GM21528 (cell line): ENCODE measurements around the gene SH3PXD2B.
"Not testable (repeated sequence)": the region's sequence is repeated elsewhere in the genome, so short reads cannot be mapped to it uniquely, and the experiment has no call there.

ENCODE experiments used
- ATAC-seq: cut with Tn5 transposase; IDR thresholded peaks from one replicate; pipeline ENCODE4 v1.9.1; 2021; ENCODE audit warnings: mild to moderate bottlenecking, moderate library complexity; ENCODE audit not compliant: unreplicated experiment, low FRiP score

The SH3PXD2B gene

DNA sequence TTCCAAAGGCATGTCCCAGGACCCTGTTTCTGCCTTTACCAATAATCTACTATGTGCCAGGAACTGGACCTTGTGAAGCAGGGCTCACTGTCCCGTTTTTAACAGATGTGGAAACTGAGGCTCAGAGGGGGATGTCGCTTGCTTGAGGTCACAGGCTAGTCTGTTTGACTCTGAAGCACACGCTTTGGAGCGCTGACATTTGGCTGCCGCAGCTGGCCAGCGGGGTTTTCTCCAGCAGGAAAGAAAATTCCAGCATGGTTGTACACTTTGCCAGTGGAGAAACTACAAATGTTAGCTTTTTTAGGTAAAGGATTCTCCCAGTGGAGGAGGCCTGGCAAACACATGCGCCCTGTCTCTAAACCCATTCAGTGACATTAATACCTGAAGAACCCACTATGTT lies 50.5 kb downstream of the SH3PXD2B start:
- no peak for ATAC-seq

DNA sequence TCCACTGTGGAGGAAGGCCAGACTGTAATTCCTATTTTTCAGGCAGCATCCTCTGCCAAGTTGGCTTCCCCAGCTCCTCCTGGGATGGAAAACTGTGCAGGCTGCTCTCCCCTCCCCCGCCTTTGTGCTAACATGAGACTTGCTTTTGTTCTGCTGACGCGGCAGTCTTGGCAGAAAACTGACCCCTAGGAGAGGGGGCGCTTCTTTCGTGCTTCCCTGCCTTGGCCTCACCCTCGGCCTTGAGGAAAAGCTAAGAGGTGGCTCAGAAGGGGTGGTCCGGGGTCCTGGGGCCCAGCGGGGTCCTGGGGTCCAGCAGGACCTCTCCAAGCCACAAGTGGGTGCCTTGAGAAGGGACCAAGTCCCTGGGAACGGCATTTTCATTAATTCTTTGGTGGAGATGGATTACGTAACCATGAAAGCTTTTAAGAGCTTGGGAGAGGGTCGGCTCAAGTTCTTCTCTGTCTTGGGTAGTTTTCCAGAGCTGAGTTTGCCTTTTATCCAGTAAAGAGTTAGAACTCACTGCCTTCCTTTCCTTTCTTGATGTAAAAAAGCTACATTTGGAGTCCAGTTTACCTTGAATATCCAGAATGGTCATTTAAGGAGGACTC lies 51.0 kb downstream of the SH3PXD2B start:
- ATAC-seq = no peak

DNA sequence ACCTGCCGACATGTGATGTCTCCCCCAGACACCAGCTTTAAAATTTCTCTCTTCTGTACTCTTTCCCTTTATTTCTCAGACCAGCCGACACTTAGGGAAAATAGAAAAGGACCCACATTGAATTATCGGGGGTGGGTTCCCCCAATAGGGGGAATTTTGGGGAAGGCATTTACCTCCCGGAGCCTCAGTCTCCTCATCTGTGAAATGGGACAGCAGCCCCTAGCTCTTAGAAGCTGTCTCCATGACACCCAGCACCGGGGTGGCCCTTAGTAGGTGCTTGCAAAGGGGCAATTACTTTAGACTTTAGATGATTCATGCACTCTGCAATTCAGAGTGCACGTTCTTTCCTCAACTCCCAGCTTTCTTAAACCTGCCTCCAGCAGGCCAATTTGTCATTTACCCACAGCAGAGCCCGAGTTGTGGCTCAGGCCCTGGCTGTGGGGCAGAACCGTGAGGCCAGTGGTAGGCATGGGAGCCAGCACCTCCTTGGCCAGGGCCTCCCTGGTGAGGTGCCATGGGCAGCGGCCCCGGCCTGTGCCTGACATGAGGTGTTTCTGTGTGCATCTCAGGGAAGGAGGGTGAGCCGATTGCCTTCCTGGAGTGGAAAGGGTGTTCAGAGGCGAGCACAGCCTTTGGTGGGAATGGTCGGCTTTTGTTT lies 51.7 kb downstream of the SH3PXD2B start:
- ATAC-seq = no peak

DNA sequence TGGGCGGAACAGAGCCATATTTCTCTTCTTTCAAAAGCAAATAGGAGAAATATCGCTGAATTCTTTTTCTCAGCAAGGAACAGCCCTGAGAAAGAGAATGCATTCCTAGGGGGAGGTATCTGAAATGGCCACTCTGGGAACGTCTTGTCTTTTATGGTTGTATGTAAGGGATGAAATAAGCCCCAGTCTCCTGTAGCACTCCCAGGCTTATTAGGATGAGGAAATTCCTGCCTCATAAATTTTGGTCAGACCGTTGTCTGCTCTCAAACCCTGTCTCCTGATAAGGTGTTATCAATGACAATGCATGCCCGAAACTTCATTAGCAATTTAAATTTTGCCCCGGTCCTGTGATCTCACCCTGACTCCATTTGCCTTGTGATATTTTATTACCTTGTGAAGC lies 52.3 kb downstream of the SH3PXD2B start:
- ATAC-seq = not testable (repeated sequence)

DNA sequence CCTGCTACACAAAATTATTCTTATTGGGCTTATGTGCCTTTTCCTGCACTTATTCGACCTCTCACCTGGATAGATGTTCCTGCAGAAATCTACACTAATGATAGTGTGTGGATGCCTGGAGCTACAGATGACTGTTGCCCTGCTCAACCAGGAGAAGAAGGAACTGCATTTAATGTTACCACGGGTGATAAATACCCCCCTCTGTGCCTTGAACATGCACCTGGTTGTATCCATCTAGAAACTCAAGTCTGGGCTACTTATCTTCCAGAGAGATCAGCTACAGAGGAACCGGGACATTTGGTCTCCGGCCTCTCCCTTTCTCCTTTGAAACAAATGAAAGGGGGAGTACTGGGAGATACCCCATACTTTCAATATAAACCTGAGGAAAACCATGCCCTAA lies 54.5 kb downstream of the SH3PXD2B start:
- ATAC-seq = no peak

DNA sequence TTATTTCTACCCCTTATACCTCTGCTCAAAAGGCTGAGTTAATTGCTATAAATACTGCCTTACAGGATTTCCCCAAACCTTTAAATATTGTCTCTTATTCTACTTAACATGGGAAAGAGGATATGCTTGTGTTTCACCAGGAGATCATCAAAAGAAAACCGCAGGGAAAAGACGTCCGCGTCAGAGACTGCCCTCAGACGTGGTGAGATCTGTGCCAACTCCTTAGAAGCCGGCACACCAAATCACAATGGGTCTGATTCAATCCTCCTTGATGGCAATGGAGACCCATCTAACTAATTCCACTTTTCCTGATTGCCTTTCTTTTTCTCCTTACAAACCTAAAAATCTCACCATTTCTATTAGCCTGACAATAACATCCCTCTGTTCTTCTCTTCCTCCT lies 55.0 kb downstream of the SH3PXD2B start:
- no peak for ATAC-seq

DNA sequence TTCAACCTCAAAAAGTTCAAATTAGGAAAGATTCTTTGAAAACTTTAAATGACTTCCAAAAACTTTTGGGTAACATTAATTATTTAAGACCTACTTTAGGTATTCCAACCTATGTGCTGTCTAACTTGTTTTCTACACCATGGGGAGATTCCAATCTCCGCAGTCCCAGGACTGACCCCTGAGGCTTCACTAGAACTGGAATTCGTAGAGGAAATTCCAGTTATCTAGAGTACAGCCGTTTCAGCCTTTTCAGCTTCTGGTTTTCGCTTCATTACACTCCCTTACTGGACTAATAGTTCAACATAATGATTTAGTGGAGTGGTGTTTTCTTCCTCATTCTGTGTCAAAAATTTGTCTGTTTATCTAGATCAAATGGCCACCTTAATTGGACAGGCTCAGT lies 55.7 kb downstream of the SH3PXD2B start:
- not testable (repeated sequence) for ATAC-seq

DNA sequence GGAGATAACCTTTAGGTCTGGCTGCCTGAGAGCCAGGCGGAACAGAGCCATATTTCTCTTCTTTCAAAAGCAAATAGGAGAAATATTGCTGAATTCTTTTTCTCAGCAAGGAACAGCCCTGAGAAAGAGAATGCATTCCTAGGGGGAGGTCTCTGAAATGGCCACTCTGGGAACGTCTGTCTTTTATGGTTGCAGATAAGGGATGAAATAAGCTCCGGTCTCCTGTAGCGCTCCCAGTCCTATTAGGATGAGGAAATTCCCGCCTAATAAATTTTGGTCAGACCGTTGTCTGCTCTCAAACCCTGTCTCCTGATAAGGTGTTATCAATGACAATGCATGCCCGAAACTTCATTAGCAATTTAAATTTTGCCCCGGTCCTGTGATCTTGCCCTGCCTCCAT lies 57.3 kb downstream of the SH3PXD2B start:
- ATAC-seq = not testable (repeated sequence)

DNA sequence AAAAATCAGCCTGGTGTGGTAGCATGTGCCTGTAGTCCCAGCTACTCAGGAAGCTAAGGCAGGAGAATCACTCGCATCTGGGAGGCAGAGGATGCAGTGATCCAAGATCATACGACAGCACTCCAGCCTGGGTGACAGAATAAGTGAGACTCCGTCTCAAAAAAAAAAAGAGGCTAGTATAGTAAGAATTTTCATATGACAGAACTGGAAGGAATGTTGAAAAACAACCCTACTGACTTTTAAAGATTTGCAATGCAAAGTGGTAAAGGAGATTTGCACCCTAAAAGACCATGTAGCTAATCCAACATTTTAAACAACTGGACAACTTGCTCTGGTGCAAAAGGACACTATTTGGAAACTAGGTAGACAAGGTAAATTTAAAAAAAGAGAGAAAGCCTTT lies 58.1 kb downstream of the SH3PXD2B start:
- no peak for ATAC-seq

DNA sequence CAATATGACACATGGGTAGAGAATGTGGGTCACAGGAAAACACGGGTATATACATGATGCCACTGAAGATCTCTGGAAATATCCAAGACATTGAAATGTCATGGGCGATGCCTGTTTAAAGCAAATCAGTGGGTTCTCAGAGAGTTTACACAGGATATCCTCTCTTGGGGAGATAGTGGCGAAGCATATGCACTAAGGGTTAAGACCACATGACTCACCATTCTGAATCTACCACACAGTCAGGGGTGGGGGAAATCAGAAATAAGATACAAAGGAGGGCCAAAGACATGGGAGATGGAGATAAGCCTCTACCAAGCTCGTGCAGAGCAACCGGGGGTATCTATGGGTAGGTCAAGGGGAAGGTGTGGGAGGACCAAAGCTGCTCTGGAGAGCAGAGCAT lies 58.8 kb downstream of the SH3PXD2B start:
- ATAC-seq = no peak

DNA sequence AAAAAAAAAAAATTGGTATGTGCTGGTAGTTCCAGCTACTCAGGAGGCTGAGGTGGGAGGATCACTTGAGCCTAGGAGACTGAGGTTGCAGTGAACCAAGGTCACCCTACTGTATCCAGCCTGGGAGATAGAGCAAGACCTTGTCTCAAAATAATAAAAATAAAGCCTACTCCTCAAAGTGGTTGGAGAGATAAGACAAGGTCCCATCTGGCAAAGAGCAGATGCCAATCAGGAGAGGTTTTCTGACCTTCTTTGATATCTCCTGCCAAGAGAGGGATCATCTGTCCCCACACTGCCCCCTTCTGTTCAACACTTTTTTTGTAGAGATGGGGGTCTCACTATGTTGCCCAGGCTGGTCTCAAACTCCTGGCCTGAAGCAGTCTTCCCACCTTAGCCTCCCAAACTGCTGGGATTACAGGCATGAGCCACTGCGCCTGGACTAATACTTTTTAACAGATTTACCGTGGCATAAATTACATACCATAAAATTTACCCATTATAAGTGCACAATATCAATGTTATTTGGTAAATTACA lies 64.7 kb downstream of the SH3PXD2B start:
- no peak for ATAC-seq

DNA sequence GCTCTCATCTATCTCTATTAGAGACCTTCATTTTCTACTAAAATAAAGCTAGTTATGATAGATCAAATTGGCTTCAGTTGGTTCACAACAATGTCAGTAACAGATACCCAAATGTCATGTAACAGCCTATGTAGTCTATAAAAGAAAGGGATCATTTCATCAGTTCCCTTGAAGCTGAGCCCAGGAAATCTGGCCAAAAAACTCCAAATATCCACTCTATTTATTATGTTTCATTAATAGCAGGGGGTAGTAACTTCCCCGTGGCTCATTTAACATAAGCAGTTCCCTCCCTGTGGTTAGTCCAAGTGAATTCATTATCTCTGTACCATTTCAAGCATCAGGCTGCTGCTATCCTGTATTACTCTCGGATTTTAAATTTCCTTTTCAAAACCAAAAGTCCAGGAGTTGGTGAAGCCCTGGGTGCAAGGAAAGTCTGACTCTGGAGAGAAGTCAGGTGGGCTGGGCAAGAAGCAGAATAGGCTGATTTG lies 66.0 kb downstream of the SH3PXD2B start:
- ATAC-seq = no peak

DNA sequence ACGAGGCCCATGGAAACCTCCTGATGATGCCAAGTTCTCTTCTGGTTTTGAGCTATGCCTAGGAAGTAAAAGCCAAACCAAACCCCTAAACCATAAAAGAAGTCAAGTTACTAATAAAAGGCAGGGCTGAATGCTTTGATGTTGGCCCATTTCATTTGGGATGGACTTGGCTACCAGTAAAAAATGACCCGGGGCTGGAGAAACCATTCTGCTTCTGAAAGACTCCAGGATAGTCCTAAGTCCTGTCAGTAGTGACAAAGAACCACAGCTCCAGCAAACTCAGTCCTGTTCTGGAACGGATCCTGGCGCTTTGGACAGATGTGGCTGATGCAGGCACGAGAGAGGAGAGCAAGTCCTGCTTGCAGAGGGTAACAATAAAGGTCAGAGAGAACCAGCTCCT lies 68.6 kb downstream of the SH3PXD2B start:
- no peak for ATAC-seq

DNA sequence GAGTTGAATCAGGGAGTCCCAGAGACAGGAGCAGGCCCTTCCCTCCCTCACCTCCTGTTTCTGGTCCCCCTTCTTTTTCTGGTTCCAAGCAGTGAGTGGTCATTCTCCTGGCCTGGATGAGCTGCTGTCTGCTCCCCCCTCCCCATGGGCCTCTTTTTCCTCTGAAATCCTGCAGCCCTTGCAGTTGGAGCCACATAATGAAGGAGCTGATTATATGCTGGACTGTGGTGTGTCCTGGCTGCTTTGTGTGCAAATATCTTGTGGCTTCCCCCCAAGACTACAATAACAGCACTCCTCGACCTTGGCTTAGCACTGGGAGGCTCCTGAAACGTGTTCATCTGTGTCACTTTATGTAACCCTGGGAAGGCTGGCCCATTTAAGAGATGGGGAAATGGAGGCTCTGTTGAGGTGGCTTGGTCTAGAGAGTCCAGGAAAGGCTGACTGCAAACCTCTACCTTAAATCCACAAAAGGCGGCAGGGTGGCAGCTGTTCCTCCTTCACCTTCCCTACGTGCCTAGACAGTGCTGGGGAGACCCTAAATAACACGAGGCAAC lies 69.2 kb downstream of the SH3PXD2B start:
- no peak for ATAC-seq

DNA sequence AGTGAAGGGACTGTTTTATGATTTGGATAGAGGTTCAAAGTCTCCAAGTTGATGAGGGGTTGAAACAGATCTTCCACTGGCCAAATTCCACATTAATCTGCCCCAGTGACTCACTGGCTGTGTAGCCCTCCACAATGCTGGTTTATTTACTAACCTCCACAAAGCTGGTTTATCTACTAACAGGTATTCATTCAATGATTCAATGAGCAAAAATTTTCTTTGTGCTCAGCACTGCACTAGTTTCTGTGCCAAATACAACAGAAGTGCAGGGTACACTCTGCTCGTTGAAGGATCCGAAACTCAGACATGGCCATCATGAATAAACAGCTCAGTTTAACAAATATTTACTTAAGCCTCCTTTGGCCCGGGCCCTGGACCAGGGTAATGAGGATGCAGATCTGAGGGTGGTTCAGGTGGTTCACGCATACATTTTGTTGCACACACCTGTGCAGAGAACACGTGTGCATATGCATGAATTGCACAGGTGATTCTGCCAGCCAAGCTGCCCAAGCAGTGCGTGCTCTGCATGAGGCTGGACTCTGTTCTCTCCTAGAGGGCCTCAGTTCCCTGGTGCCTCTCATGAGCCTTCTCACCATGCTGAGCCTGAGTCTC lies 71.0 kb downstream of the SH3PXD2B start:
- ATAC-seq = no peak

DNA sequence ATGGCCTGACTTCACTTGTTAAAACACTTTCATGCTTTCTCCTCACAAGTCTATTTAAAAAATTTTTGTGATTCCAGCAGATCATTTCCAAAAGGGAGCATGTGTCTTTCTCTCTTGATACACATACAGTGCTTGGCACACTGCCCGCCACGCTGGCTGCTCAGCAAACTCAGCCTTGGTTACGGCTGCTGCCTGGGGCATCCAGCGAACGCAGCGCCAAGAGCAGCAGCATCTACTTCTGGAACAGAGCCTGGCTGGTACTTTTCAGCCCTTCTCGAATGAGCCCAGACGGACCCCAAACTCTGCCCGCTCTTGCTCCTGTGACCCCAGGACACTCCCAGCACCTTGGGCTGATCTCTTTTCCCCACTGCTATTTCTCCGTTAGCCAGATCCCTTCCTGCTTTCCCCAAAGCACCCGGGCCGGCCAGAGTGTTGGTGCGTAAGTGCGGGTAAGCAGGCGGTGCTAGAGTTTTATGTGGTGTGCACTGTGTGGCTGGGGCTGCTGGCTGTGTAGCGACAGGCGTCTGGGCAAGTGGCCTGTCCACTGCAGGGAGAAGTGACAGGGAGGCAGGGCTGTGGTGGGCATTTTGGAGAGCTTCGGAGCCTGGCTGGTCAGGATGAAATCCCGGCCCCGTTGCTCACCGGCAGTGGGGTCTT lies 73.2 kb downstream of the SH3PXD2B start:
- ATAC-seq = no peak

DNA sequence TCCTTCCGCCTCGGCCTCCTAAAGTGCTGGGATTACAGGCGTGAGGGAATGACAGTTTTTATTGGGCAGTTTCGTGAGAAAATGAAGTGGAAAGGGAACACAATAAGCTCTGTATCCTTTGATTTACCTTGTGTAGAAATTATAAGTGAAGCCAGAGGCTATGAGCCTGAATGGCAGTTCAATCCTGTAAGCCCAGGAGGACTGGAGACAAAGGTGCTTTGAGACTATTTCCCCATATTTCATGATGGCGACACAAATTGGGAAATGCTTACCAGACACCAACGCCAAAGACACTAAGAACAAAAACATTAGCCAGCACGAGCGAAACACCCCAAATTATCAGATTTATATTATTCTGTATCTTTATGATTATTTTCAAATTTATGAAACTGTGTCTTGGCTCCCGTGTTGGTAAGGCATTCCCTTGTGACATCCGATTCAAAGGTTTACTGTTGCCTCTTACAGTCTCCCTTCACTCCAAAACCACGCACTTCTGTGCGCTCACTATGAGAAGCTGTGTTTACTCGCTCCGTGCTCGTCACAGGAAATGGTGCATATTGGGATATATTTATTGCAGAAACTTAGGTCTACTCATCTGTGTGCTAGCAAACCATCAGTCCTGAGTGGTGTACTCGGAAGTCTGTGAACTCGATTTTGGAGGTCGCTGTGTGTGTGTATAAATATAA lies 73.9 kb downstream of the SH3PXD2B start:
- ATAC-seq = no peak

DNA sequence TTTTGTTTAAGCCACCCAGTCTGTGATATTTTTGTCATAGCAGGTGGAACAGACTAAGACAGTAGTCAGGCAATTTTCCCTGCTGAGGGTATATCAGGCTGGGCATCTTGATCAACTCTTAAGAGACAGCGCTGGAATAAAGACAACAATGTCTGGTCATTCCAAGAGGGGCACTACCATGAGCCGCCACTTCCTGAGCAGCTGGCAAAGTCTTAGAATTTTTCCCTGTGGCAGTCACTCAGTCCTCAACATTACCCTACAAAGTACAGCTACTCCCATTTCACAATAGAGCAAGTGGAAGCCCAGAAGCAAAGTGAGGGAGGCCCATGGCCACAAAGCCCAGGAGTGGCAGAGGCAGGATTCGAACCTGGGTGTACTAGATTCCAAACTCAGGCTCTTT lies 74.8 kb downstream of the SH3PXD2B start:
- no peak for ATAC-seq

DNA sequence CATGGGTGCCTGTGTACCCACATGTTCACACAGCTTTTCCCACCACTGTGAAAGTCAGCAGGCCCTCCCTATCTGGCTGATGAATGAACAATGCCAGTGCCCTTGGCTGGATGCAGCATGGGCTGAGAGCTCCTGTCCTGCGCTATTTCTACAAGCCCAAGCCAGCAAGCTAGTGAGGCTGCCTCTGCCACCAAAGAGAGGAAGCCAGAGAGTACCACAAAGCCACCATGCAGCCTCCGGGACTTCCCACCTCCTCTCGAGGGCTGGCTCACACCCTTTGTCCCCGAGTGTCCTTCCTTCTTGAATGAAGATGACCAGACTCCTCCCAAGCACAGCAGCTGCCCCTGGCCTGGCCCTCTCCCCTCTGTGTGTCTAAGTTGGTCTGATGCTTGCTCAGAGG lies 76.5 kb downstream of the SH3PXD2B start:
- ATAC-seq = no peak

DNA sequence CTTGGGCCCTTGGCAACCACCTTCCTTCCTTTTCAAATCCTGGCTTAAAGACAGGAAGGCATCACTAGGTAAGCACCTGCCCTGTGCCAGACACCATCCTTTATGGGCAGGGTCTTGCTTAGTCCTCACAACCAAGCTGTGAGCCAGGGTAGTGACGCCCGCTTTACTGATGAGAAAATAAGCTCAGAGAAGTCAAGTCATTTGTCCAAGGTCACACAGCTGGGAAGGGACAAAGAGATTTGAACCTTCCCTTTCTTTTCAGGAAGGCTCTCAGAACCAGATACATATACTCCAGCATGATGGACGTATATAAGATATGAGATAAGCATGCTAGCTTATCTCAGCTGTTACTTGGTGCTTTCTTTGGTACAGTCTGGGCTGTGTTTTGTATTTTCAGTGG lies 76.9 kb downstream of the SH3PXD2B start:
- no peak for ATAC-seq
